LHCN-M2 (cell line): ENCODE data around the gene TARS2. TPM values are rescaled to one million over a fixed set of nuclear protein-coding genes. Genes with fewer than 3 reads are reported as not detected.
A peak's percentile ranks its signal among the peaks of the same experiment; 100 is the strongest.

ENCODE experiments used
- DNase-seq: peaks from one replicate; pipeline ENCODE4 v3.0.0-alpha.2; 2012; ENCODE audit warnings: low read depth
- total RNA-seq: library from RNA; depleted of rRNA; stranded (reverse); fragments of >200 nt; gene quantifications from 2 replicates; pipeline ENCODE4 v1.2.3, GENCODE V29; 2014

TARS2 gene
- total RNA-seq, 1 experiment from 2014 or later = 18.9 TPM

DNA sequence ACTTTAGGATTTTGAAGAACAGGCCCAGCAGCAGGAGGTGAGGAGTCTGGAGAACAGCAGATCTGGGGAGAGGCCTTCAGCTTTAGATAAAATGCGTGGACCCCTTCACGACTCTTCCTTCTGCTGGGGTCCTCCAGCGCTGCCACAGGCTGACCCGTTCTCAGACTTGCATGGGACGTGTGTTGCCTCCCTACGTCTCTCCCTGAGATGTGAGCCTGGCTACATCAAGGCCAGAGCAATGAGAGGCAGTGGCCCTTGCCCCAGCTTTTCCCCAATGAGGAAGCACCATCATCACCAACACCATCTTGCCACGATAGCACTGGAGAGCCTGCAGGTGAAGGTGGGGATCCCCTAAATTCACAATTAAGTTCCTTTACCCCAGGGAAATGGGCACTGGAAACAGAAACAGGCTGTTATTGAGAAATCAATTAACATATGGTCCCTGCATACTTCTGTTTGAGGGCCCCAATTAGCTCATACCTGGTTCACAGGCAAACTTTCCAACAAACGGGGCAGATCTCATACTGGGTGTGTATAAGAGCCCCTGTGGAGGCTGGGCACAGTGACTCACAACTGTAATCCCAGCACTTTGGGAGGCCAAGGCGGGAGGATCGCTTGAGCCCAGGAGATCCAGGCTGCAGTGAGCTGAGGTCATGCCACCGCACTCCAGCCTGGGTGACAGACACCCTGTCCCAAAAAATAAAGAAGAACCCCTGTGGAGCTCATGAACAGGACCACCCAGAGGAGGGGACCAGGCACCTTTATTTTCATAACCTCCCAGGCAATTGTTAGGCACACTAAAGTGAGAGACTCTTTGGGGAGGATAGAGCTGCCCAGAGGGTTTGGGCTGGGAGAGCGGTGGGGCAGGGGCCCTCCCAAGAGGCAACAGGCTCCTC lies 49.9 kb downstream of the TARS2 start:
- no peak for DNase-seq

DNA sequence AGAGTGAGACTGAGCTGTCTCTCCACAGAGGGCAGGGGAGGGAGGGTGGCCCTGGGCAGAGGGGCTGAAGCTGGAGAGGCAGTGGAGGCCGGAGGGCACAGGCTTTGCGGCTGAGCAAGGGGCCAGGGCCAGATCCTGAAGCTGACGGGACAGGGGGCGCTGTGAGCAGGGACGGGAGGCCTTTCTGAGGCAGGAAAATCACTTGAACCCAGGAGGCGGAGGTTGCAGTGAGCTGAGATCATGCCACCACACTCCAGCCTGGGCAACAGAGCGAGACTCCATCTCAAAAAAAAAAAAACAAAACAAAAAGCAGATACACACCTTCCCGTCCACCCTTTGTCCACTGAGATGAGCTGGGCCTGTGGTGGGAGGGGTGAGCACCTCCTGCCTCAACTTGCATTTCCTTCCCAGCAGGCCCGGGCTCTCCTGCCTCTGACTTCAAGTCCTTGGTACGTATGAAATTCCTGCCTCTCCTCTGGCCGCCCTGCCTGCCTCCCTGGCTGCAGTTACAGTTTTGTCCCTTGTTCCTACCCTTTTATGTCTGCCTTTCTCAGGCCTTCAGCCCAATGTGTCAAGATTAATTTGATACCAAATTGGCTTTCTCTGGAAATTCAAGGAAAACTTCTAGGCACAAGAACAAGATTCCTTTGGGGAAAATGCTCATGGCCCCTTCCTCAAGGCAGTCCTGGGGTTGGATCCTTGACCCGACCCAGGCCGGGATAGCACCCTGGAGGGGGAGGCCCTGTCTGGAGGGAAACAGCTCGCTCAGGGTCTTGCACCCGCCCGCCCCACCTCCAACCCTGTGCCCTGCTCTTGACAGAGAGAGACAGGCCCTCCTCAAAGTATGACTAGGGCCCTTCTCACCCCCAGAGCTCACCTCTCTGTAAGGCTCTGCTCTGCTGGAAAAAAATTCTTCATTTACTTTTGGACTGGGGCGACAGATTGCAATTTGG lies 50.8 kb downstream of the TARS2 start:
- peak; percentile 35 for DNase-seq

DNA sequence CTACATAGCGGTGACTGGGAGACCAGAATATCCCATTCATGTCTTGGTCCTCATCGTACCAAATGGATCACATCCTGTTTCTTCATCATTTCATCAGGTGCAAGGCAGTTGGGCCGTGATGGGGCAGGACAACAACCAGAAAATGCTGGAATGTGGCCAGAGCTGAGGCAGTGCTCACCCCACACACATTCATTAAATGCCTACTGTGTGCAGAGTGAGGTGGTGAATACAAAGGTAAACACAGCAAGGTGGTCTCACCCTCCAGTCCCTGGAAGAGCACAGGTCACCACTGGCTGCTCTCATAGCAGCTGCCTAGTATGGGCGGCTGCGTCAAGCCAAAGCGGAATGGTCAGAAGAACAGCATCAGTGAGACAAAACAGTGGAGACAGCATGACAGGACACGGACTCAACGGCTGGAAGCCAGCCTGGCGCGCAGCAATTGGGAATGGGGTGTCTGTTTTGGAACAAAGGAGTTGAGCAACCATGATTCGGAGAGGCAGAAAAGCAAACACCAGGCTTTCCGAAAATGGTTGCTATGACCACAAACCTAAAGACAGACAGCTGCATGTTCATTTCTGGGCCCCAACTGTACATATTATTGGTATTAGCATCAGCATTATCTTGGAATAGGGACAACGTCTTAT lies 56.4 kb downstream of the TARS2 start:
- DNase-seq = peak; percentile 67

DNA sequence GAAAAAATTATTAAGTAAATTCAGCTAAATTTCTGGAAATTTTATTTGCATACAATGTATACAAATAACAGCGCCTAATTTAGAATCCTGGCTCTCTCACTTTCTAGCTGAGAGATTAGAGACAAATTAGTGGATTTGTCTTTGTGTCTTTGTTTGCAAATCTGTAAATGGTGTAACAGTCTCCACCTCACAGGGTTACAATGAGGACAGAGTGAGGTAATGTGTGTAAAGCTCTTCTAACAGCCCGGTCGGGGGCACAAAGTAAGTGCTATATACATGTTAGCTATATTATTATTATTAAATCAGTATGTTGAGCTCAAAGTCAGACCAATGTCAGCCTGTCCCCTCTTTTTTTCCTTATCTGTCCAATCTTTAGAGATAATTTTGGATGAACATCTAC lies 57.0 kb downstream of the TARS2 start:
- DNase-seq = no peak

DNA sequence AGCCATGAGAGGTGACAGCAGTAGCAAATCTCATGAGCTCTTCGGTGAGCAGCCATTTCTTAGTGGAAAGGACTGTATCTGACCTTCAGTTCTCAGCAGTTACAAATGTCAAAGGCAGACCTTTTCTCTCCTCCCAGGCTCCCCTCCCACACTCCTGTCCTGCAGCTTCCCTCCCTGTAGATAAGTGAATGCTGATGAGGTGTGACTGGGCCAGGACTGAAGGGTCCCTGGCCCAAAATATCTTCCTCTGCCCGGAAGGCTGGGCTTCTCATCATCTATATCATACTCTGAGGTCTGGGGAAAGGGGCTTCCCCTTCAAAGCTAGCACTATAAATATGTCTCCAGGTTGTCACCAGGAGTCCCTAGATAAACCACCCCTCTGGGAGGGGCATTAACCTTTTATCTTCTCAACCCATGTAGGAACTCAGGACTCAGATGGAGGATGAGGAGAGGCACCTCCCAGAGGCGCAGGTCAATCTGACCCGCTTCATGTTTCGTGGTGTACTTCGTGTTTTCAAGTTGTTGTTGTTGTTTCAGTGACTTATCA lies 58.3 kb downstream of the TARS2 start:
- DNase-seq = no peak

DNA sequence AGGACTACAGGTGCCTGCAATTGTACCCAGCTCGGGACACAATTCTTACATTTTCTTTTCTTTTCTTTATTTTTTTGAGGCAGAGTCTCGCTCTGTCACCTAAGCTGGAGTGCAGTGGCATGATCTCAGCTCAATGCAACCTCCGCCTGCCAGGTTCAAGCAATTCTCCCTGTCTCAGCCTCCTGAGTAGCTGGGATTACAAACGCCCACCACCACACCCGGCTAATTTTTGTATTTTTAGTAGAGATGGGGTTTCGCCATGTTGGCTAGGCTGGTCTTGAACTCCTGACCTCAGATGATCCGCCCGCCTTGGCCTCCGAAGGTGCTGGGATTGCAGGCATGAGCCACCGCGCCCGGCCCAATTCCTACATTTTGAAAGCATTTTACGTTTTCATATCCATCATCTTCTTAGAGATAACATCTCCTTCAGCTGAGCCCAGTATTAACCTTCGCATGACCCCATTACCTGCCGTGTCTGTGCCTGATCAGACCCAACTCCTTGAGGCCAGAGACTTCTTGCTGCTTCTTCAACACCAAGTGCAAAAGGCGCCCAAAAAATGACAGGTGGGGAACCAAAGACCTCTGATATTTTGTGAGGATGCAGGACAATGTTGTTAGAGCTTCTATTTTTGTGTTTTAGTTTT lies 59.2 kb downstream of the TARS2 start:
- DNase-seq = no peak

DNA sequence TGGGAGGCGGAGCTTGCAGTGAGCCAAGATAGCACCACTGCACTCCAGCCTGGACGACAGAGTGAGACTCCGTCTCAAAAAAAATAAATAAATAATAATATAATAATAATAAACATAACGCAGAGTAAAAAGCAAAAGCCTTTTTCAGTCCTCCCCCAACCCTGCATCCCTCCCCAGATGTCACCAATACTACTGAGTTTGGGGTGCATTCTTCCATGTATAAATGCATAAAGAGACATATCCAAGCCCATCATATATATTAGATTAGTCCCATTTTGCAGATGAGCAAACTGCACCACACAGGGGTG lies 61.1 kb downstream of the TARS2 start:
- no peak for DNase-seq

DNA sequence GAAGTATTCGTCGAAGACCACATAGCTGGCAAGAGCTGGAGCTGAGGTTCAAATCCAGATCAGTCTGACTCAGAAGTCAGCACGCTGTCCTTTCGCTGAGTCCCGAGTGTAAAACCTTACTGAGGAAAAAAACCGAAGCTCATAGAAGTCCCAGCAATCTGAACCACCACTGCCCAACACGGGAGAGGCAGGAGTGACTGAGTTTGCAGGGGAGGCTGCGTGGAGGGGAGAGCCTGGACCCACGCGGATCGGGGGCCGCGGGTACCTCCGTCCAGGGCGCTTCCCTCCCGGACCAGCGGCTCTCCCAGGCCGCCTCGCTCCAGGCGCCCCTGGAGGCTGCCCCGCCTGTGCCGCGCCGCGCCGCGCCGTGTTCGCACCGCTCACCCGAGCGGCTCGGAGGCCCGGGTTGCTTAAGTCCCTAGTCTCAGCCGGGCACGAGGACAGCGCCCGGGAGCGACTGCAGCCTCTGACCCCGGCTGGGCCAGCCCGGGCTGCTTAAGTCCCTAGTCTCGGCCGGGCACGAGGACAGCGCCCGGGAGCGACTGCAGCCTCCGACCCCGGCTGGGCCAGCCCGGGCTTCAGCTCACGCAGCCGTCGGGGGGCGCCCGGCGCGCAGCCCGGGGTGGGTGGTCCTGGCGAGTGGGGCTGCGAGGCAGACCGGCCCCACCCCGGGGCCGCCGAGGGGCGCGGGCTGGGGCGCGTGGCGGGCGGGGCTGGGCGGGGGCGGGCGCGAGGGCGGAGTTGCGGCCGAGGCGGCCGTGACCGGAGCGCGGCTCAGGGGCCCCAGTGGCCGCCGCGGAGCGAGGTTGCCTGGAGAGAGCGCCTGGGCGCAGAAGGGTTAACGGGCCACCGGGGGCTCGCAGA lies 61.6 kb downstream of the TARS2 start, which contains the start of gene ADAMTSL4:
TSS of gene ADAMTSL4 (plus strand) at position 777 of the 864 bp plus-strand sequence. CDS start 2,881 bp downstream, outside the sequence.
- peak; percentile 75 for DNase-seq

DNA sequence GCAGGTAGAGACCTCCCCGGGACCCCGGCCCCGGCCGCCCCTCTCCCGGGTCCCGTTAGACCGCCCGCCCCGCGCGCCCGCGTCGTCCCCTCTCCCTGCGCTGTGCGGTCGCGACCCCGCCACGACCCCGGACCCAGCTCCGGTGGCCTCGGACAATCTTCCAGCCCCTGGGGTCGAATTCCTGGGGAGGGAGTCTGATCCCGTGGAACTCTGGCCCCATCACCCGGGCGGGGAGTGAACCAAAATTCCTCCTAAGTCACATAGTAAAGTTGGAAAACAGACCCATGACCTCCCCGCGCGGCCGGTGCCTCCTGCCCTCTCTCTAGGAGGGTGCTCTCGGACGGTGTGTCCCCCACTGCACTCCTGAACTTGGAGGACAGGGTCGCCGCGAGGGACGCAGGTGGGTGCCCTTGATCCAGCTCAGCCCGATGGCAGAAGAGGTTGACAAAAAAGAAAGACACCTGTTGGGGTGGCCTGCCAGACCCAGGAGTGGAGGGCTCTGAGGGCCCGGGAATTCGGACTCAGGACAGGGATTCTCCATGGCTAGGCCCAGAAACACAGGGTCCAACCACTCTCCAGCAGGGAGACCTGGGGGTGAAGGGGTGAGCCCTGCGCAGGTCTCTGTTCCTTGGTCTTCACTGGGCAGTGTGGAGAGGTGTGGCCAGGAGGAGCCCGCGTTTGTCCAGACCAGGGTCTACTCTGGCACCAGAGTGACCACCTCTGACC lies 62.4 kb downstream of the TARS2 start:
- no peak for DNase-seq

DNA sequence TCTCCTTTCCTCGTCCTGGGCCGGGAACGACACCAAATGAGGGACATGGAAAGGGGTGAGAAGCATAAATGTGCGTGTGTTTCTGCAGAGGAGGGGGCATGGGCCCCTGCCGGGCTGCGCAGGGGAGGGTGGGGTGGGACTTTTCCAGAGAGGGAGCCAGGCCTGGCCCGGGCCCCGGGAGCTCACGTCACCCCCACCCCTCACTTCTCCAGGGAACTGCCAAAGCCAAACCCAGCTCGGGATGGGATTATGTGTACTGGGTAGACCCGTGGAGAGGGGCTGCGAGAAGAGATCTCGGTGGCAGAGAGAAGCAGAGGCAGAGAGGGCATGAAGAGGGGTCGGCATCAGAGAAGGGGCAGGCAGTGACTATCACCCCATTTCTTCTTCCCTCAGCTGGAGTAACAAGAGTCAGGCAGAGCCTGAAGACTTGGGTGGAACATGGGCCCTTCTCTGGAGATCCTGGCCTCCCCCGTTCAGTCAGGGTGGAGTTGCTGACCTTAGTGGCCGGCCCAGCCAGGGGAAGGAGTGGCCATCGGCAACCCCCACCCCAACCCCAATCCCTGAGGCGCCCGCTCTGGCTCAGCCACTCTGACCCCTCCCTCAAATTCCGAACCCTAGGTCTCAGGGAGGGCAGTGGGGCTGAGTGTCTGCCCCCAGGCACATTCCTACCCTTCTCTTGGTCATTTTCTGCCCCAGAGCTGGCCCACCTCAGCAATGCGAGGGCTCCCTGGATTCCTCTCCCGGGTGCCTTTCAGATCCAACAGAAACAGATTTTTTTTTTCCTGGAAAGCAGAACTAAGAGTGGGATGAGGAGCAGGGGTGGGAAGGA lies 63.2 kb downstream of the TARS2 start:
- DNase-seq = no peak

DNA sequence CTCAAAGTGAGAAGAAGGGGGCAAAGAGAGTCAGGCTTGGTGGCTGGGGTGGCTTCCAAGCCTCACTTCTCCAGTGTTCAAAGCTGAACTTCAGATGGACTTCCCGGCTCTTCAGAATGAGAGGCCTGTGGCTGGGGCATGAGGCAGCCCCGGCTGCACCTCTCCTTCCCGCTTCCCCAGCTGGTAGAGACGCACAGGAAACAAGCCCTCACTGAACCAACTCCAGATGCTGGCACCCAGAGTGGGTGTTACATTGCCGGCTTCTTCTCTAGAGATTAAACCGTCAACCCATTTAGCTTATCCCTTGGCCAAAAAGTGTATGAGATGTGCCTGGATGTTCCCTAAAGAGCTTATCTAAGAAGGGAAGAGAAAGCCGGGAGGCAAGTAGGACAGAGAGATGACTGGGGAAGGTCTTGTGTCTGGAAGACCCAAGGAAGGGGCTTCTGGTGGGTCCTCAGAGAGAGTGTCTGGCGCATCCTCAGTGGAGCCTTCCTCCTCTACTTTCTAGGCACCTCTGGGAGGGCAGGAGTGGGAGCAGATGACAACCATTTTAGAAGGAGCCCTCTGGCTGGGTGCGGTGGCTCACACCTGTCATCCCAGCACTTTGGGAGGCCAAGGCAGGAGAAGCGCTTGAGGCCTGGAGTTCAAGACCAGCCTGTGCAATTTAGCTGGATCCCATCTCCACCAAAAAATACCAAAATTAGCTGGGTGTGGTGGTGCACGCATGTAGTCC lies 64.0 kb downstream of the TARS2 start:
- DNase-seq = no peak

DNA sequence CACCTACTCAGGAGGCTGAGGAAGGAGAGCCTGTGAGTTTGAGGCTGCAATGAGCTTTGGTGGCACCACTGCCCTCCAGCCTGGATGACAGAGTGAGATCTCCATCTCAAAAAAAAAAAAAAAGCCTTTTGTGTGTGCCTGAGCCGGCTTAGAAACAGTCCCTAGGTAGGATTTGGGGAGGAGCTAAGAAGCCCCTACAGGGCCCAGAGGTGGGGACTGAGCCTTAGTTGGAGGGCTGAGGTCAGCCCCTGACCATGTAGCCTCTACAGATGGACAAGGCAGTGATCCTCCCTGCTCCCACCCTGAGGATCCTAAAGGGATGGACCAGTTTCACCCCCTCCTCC lies 64.5 kb downstream of the TARS2 start:
- DNase-seq = no peak

DNA sequence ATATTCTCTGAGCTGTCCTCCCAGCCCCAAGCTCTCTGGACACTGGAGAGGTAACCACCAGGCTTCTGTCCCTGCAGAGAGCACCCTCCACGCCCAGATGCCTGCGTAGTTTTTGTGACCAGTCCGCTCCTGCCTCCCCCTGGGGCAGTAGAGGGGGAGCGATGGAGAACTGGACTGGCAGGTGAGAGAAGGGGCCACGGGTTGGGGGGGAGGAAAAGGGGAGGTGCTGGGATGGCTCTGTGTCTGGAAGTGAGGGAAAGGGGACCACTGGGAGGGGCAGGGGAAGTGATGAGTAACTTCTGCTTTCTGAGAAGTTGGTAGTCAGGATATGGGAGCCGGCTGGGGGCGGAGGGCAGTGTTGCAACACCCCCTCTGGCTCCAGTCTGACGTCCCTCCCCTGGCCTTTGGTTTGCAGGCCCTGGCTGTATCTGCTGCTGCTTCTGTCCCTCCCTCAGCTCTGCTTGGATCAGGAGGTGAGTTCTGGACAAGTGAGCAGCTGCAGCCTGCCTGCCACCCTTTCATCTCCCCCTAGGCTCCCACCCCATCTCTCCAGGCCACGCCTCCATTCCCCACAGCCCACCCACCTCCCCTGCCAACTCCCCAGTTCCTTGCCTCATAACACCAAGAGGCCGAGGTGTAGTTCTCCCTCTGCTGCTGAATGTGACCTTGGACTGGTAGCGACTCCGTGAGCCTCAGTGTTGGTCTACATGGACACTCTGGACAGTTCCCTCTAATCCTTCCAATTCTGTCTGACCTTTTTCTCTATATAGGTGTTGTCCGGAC lies 65.1 kb downstream of the TARS2 start:
- peak; percentile 81 for DNase-seq

DNA sequence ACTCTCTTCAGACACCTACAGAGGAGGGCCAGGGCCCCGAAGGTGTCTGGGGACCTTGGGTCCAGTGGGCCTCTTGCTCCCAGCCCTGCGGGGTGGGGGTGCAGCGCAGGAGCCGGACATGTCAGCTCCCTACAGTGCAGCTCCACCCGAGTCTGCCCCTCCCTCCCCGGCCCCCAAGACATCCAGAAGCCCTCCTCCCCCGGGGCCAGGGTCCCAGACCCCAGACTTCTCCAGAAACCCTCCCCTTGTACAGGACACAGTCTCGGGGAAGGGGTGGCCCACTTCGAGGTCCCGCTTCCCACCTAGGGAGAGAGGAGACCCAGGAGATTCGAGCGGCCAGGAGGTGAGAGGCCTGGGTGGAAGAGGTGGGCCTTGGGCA lies 65.7 kb downstream of the TARS2 start:
- DNase-seq = no peak

DNA sequence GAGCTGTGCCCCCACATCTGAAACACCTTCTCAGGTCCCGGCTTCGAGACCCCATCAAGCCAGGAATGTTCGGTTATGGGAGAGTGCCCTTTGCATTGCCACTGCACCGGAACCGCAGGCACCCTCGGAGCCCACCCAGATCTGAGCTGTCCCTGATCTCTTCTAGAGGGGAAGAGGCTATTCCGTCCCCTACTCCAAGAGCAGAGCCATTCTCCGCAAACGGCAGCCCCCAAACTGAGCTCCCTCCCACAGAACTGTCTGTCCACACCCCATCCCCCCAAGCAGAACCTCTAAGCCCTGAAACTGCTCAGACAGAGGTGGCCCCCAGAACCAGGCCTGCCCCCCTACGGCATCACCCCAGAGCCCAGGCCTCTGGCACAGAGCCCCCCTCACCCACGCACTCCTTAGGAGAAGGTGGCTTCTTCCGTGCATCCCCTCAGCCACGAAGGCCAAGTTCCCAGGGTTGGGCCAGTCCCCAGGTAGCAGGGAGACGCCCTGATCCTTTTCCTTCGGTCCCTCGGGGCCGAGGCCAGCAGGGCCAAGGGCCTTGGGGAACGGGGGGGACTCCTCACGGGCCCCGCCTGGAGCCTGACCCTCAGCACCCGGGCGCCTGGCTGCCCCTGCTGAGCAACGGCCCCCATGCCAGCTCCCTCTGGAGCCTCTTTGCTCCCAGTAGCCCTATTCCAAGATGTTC lies 66.3 kb downstream of the TARS2 start:
- DNase-seq = no peak

DNA sequence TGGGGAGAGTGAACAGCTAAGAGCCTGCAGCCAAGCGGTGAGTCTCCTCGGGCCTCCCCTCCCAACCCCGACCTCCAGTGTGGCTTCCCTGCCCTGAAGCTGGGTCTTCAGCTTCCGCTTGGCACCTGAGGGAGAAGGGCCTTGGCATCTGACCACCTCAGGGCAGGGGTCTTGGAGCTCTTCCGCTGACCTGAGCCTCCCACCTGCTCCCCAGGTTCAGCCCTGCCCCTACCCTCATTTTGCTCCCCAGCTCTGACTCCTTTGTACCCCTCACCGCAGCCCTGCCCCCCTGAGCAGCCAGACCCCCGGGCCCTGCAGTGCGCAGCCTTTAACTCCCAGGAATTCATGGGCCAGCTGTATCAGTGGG lies 66.8 kb downstream of the TARS2 start:
- DNase-seq = no peak
